Measurements from ENCODE around the gene TRIM41. TPM values are rescaled to one million over a fixed set of nuclear protein-coding genes. Genes with fewer than 3 reads are reported as not detected.
A peak's percentile ranks its signal among the peaks of the same experiment; 100 is the strongest.

Gene TRIM41
- total and polyA plus RNA-seq, 9 of the 15 experiments (the other 6 are each of a cell fraction or from before 2014, with no cell fraction given): 1.8 to 47.6 (median 20.9) TPM

GRCh38 chr5:181221792-181222629 is 1.1 kb upstream of the TRIM41 start (continued):
- TF ChIP-seq RERE (CRISPR knock-in tag; IDR thresholded peaks at IDR 0.05; ENCODE audit: borderline replicate concordance) (no peak), NFIX (CRISPR knock-in tag; IDR thresholded peaks at IDR 0.05; ENCODE audit: low read depth) (no peak), ARNT (IDR thresholded peaks at IDR 0.05) (peak; percentile 68 to 91; a peak in 3 of 4 replicates), POLR2AphosphoS2 (IDR thresholded peaks at IDR 0.05; ENCODE audit: low read length) (no peak), ZBTB43 (CRISPR knock-in tag; IDR thresholded peaks at IDR 0.05) (peak; percentile 98), RBM22 (IDR thresholded peaks at IDR 0.05; ENCODE audit: low read depth, low read length, poor library complexity, severe bottlenecking) (peak; percentile 95), SREBF2 (CRISPR knock-in tag; IDR thresholded peaks at IDR 0.05) (no peak), ZNF274 (IDR thresholded peaks at IDR 0.05; ENCODE audit: borderline replicate concordance, low read depth, low read length) (no peak), RBM25 (IDR thresholded peaks at IDR 0.05; ENCODE audit: low read depth, low read length, severe bottlenecking) (no peak), ZHX1 (conservative IDR thresholded peaks at IDR 0.05; ENCODE audit: low read length) (no peak), ZNF280A (IDR thresholded peaks at IDR 0.05; ENCODE audit: low read depth, partially characterized antibody) (no peak), ATF6 (CRISPR knock-in tag; IDR thresholded peaks at IDR 0.05) (peak; percentile 90), ZBTB17 (CRISPR knock-in tag; IDR thresholded peaks at IDR 0.05) (0 out of 2 replicates have a peak, but pooled peaks have one; percentile 41)

Data from K562 (cell line).